ENCODE results near the gene THSD7A.

DNA sequence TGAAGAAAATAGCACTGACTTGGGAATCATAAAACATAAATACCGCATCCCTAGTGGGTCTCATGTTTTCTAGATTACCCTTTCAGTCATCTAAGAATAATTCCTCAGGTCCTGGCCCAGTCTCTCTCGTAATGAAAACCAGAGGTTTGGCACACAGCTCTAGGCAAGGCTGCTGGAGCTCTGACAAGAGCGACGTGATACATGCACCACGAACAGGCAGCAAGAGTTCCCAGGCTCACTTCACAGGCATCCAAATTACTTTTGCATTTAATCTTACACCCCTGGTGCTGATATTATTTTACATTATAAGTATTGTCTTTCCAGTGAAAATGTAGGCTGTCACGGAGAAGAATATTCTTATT, 105.2 kb downstream of the THSD7A start:
- no peak for TF ChIP-seq POLR2A (IDR thresholded peaks at IDR 0.05; ENCODE audit: low read depth, low read length)
- TF ChIP-seq POLR2AphosphoS5 (IDR thresholded peaks at IDR 0.05; ENCODE audit: low read depth, low read length) = no peak

Data from GM12892 (cell line).